GM12873 (cell line): ENCODE data around the gene ADAMTSL3.

Experiments
- TF ChIP-seq, protein P1 (sequence below): IDR thresholded peaks from 2 replicates; pipeline ENCODE4 v1.5.1; 2012; ENCODE audit warnings: low read depth, mild to moderate bottlenecking, moderate library complexity, low read length, control low read depth; ENCODE audit not compliant: insufficient read depth; ENCODE audit errors: missing control alignments

ADAMTSL3 gene

GRCh38 chr15:83880529-83880928 lies 226.6 kb downstream of the ADAMTSL3 start:
- TF ChIP-seq, protein P1, sequence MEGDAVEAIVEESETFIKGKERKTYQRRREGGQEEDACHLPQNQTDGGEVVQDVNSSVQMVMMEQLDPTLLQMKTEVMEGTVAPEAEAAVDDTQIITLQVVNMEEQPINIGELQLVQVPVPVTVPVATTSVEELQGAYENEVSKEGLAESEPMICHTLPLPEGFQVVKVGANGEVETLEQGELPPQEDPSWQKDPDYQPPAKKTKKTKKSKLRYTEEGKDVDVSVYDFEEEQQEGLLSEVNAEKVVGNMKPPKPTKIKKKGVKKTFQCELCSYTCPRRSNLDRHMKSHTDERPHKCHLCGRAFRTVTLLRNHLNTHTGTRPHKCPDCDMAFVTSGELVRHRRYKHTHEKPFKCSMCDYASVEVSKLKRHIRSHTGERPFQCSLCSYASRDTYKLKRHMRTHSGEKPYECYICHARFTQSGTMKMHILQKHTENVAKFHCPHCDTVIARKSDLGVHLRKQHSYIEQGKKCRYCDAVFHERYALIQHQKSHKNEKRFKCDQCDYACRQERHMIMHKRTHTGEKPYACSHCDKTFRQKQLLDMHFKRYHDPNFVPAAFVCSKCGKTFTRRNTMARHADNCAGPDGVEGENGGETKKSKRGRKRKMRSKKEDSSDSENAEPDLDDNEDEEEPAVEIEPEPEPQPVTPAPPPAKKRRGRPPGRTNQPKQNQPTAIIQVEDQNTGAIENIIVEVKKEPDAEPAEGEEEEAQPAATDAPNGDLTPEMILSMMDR = no peak

DNA sequence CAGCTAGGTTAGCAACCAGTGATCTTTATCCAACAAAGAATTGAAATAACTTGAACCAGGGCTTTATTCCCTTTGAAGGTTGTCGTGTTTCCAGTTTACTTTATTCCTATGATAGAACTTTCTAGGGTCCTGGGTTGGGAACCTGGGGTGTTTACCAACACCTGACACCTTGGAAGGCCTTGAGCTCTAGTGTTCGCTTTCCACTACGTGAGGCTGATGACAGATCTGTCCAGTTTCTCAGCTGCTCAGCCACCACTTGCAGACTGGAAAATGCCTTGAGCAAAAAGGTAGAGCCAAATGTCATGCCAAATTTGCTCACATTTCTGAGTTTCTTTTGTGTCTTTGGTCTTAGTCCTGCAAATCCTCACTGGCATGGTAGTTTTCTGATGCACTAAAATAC lies 227.2 kb downstream of the ADAMTSL3 start:
- TF ChIP-seq, protein P1 = no peak

DNA sequence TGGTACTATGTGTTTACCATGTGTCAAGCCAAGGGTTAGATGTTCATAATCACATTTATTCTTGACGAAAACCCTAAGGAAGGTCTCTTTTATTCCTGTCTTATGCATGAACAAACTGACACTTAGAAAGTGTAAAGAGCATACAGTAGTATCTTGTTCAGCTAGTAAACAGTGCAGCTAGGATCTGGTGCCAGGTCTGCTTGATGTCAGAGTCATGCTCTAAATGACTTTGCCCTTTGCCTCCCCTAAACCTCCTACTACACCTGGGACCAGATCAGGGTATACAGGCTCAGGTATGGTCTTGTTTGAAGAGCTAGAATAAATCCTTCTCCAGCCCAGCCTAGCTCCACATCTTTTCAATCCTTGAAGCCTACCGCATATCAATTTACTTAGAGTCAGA lies 232.4 kb downstream of the ADAMTSL3 start:
- TF ChIP-seq, protein P1 = no peak

GRCh38 chr15:83887404-83887803 lies 233.5 kb downstream of the ADAMTSL3 start:
- TF ChIP-seq, protein P1 = no peak

- TF ChIP-seq, protein P1 = no peak
These were observed 234.0 kb downstream of the ADAMTSL3 start for GRCh38 chr15:83887961-83888360.

DNA sequence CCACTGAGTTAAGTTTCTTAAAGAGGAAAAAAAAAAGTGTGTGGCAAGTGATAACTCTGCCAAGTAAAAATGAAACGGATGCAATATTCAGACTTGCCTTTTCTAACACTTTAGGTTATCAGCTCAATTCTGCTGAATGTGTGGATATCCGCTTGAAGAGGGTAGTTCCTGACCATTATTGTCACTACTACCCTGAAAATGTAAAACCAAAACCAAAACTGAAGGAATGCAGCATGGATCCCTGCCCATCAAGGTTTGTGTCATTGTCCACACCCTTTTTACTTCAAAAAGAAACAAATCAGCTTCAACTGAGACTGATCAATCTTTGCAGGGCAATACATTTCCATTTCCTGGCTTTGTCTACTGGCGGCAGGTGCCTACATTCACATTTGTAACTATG lies 236.1 kb downstream of the ADAMTSL3 start:
- TF ChIP-seq, protein P1 = no peak

GRCh38 chr15:83890587-83890986 lies 236.7 kb downstream of the ADAMTSL3 start:
- TF ChIP-seq, protein P1 = no peak
